Effector CD8-positive, alpha-beta T cell (primary cell): ENCODE results near the gene EPGN.
"Not testable (repeated sequence)": the region's sequence is repeated elsewhere in the genome, so short reads cannot be mapped to it uniquely, and the experiment has no call there.

Experiments
- DNase-seq: peaks from one replicate; lab custom pipeline; 2025; lab: John Stamatoyannopoulos, UW

The EPGN gene

DNA sequence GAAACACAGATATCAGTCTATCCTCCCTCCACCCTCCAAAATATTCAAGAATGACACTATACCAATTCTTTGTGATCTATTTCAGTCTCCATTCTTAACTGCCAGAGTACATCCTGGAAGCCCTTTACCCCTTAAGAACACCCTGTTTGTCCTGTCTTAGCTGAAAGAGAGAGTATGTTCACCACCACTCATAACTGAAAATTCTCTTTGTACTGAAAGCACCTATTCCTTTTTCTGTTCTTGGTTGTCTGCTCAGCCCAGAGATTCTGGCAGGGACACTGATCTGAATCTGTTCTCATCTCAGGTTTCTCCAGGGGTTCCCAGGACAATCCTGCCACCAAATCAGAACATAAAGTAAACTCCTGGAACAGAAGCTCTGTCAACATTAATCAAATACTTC is 31.2 kb downstream of the EPGN start:
- no peak for DNase-seq

- DNase-seq = not testable (repeated sequence)
Observed at GRCh38 chr4:74340421-74340820, 32.2 kb downstream of the EPGN start.

GRCh38 chr4:74344031-74344430 is 35.8 kb downstream of the EPGN start:
- no peak for DNase-seq

DNA sequence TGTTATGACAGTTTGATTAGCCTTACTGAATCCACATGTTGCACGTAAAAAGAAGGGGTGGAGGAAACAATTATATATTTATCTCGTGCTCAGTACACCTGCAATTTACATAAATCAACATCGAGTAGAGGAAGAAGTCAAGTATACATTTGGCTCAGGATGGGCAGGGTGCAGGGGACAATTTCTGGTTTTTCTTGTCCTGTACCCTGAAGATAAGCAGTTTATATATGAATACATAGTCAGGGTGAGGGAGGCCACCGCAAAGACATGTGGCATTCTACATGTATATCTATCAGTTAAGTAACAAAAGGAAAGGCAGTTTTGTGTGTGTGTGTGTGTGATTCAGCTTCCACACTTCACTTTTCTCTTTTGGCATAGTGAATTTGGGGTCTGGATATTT is 45.6 kb downstream of the EPGN start:
- no peak for DNase-seq

GRCh38 chr4:74357965-74358364 is 49.7 kb downstream of the EPGN start:
- no peak for DNase-seq

DNA sequence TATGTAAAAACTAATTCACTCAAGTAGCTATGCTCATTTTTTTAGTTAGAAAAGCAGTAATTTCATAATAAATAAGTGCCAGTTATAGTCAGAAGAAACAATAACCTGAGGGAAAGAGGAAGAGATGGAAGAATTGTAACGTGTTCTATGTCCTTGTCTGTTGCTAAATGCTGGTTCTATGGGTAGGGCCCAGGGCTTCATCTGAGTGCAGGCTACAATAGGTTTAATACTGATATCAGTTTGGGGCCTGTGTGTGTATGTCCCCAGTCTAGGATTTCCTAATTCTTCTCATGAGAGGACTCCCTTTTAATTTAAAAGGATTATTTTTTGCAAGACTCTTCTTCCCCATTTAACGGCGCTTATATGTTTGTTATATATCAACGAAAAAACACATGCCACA is 53.4 kb downstream of the EPGN start:
- DNase-seq = no peak

- no peak for DNase-seq
Observed at GRCh38 chr4:74362347-74362746, 54.1 kb downstream of the EPGN start.

- DNase-seq = no peak
Observed at GRCh38 chr4:74364256-74364651, 56.0 kb downstream of the EPGN start.

GRCh38 chr4:74364652-74365491 is 56.6 kb downstream of the EPGN start, which contains the start of gene EREG:
Gene EREG, plus strand, starts transcription at chr4:74365145. Its CDS starts 164 bp downstream, at chr4:74365309.
- no peak for DNase-seq

GRCh38 chr4:74365761-74366160 is 57.5 kb downstream of the EPGN start:
- no peak for DNase-seq
